ENCODE results near the gene EEF1AKMT1. TPM values are rescaled to one million over a fixed set of nuclear protein-coding genes. Genes with fewer than 3 reads are reported as not detected.
A peak's percentile ranks its signal among the peaks of the same experiment; 100 is the strongest.

Gene EEF1AKMT1
- polyA plus RNA-seq, 1 experiment = 5.8 TPM

DNA sequence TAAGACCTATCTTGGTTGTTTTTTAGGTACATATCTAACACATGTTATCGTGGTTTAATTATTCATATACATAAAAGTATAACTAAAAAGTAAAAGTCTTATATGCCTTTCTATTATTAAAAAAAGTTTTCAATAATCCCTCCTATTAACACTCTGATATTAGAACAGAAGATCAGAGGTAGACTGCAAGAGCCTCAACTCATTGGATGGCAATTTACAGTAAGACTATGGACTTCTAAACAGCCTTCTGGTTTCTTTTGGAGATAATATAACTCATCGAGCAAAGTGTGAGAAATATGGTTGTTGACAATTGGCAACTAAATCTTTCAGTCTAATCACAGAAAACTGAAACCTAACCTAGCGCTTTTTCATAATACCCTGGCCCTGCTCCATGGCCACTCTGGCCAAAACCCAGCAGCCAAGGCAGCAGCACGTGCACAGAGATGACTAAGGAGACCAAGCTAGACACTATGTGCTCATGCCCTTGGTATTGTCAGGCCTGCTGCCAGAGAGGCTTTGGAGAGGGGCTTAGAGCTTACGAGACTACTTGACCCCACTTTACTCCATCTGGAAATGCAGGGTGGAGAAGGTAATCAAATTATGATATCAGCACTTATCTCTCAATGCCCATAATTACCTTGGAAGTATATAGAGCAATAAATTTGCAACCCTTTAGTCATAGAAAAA, 40.6 kb upstream of the EEF1AKMT1 start:
- no peak overlapping the region for H3K4me3 ChIP-seq (ENCODE audit: low read depth, low read length)
- ChIA-PET CTCF (interaction anchor here (1.1 to 4.0 kb wide), 3 partner anchors 11 to 14 kb away, joined by 3 to 20 read pairs (median 6); no protein-coding TSS in a partner anchor), POLR2A (no interaction called here)
- H3K36me3 ChIP-seq (ENCODE audit: control insufficient read depth, insufficient read depth, low read length) = no peaks in the 10 kb centered on the region
- no peaks in the 10 kb centered on the region for H3K27me3 ChIP-seq (ENCODE audit: control insufficient read depth, insufficient read depth, low read length)
- no peak for TF ChIP-seq CTCF (IDR thresholded peaks at IDR 0.05; ENCODE audit: insufficient read depth, low read depth, low read length)
- peak; percentile 74 for DNase-seq (ENCODE audit: low read depth)

- CTCF ChIA-PET = interaction anchor here (4.0 kb wide), 1 partner anchor 16 kb away, joined by 20 read pairs; no protein-coding TSS in a partner anchor
Observed at GRCh38 chr13:20812890-20813289, 39.1 kb upstream of the EEF1AKMT1 start.

DNA sequence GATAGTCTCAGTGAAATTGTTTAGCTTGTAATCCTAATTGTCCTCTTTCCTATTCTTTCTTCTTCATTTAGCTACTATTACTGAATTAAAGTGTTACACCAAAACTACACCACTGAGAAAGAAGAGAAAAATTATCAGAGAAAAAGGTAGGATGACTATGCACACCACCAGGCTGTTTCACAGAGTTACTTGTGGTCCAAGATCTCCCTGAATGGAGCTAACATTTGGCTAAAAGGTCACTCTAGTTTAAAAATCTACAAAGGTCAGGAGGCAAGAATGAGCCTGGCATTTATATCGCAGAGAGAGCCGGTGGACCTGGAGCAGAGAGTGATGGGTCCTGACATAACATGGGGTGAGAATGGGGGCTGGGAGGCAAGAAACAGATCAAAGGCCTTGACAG, 37.0 kb upstream of the EEF1AKMT1 start:
- POLR2A ChIA-PET = no interaction called here
- H3K27me3 ChIP-seq (ENCODE audit: control insufficient read depth, insufficient read depth, low read length) = no peaks in the 10 kb centered on the region

More at GRCh38 chr13:20812890-20813289, 39.1 kb upstream of the EEF1AKMT1 start:
- Histone ChIP-seq H3K36me3 (ENCODE audit: control insufficient read depth, insufficient read depth, low read length) (no peaks in the 10 kb centered on the region), H3K27me3 (ENCODE audit: control insufficient read depth, insufficient read depth, low read length) (no peaks in the 10 kb centered on the region), H3K4me3 (ENCODE audit: low read depth, low read length) (no peak overlapping the region)
- TF ChIP-seq CTCF (IDR thresholded peaks at IDR 0.05; ENCODE audit: insufficient read depth, low read depth, low read length) = no peak
- no peak for DNase-seq (ENCODE audit: low read depth)
- POLR2A ChIA-PET = no interaction called here

GRCh38 chr13:20808874-20809273, 35.1 kb upstream of the EEF1AKMT1 start:
- CTCF ChIA-PET = interaction anchor here (0.6 kb wide), 1 partner anchor 328 kb away, joined by 4 read pairs; no protein-coding TSS in a partner anchor
- POLR2A ChIA-PET = no interaction called here
- Histone ChIP-seq H3K4me3 (ENCODE audit: low read depth, low read length) (no peak overlapping the region), H3K36me3 (ENCODE audit: control insufficient read depth, insufficient read depth, low read length) (0 out of 2 replicates have a peak, but pooled peaks cover 2% of the 10 kb centered on the region), H3K27me3 (ENCODE audit: control insufficient read depth, insufficient read depth, low read length) (no peaks in the 10 kb centered on the region)
- TF ChIP-seq CTCF (IDR thresholded peaks at IDR 0.05; ENCODE audit: insufficient read depth, low read depth, low read length) = no peak
- no peak for DNase-seq (ENCODE audit: low read depth)

More for the DNA sequence above, 37.0 kb upstream of the EEF1AKMT1 start:
- no peak for DNase-seq (ENCODE audit: low read depth)
- H3K4me3 ChIP-seq (ENCODE audit: low read depth, low read length) = no peak overlapping the region
- CTCF ChIA-PET = no interaction called here
- 0 out of 2 replicates have a peak, but pooled peaks cover 2% of the 10 kb centered on the region for H3K36me3 ChIP-seq (ENCODE audit: control insufficient read depth, insufficient read depth, low read length)
- TF ChIP-seq CTCF (IDR thresholded peaks at IDR 0.05; ENCODE audit: insufficient read depth, low read depth, low read length) = no peak

- ChIA-PET CTCF (interaction anchor here (0.8 kb wide), 1 partner anchor 12 kb away, joined by 3 read pairs; no protein-coding TSS in a partner anchor), POLR2A (no interaction called here)
- no peak overlapping the region for H3K4me3 ChIP-seq (ENCODE audit: low read depth, low read length)
- H3K36me3 ChIP-seq (ENCODE audit: control insufficient read depth, insufficient read depth, low read length) = 0 out of 2 replicates have a peak, but pooled peaks cover 3% of the 10 kb centered on the region
- no peaks in the 10 kb centered on the region for H3K27me3 ChIP-seq (ENCODE audit: control insufficient read depth, insufficient read depth, low read length)
- TF ChIP-seq CTCF (IDR thresholded peaks at IDR 0.05; ENCODE audit: insufficient read depth, low read depth, low read length) = no peak
- no peak for DNase-seq (ENCODE audit: low read depth)
Observed at GRCh38 chr13:20803180-20803965, 29.6 kb upstream of the EEF1AKMT1 start.

Measured in BJ (cell line).